ENCODE measurements around the gene TIPRL. TPM values are rescaled to one million over a fixed set of nuclear protein-coding genes. Genes with fewer than 3 reads are reported as not detected.
A peak's percentile ranks its signal among the peaks of the same experiment; 100 is the strongest.

Gene TIPRL
- total and polyA plus RNA-seq, 2 of the 8 experiments (the other 6 are each of a cell fraction or from before 2014, with no cell fraction given) = 8.1 to 27.4 TPM

- no peaks in the 10 kb centered on the region; a peak in 1 of 8 replicates for H3K36me3 ChIP-seq (ENCODE audit: control insufficient read depth in 2 of 4, insufficient read depth in 4 of 4, low read length in 3 of 4)
- 0 out of 2 replicates have a peak overlapping the region, but pooled peaks have one; percentile 14 for H2AFZ ChIP-seq (ENCODE audit: low read length)
- H3K56ac ChIP-seq (replicated peaks; ENCODE audit: insufficient read length, low read depth, low read length) = no peak overlapping the region
- H3K27ac ChIP-seq (ENCODE audit: low read depth, low read length) = peak overlapping the region; percentile 73; the same call in 1 of the 2 replicates
- no peak overlapping the region for H4K91ac ChIP-seq (replicated peaks; ENCODE audit: insufficient read length, low read length)
- TF ChIP-seq TBP (IDR thresholded peaks at IDR 0.05; ENCODE audit: low read depth, low read length) = no peak
- no peak for TF ChIP-seq SP4 (IDR thresholded peaks at IDR 0.05; ENCODE audit: low read length)
- TF ChIP-seq TAF7 (optimal IDR thresholded peaks at IDR 0.05; ENCODE audit: borderline replicate concordance, low read depth, low read length) = no peak
- TF ChIP-seq NRF1 (IDR thresholded peaks at IDR 0.05; ENCODE audit: low read depth, low read length) = no peak
- peak in 1 of 2 experiments; percentile 85; a peak in 1 of 4 replicates for TF ChIP-seq SIN3A (conservative IDR thresholded peaks at IDR 0.05 in 1 of 2, IDR thresholded peaks at IDR 0.05 in 1 of 2; ENCODE audit: low read depth in 1 of 2, low read length in 2 of 2)
- no peak for TF ChIP-seq RBBP5 (IDR thresholded peaks at IDR 0.05; ENCODE audit: borderline replicate concordance, low read depth, low read length)
- H4K20me1 ChIP-seq (replicated peaks in 1 of 2; ENCODE audit: control insufficient read depth in 1 of 2, insufficient read depth in 2 of 2, low read length in 2 of 2) = no peaks in the 10 kb centered on the region
- H3K23ac ChIP-seq (ENCODE audit: insufficient read length) = no peak overlapping the region
- H3K4me2 ChIP-seq (ENCODE audit: insufficient read depth in 1 of 2, low read depth in 2 of 2, low read length in 2 of 2) = peak overlapping the region; percentile 73 to 99
- H2BK12ac ChIP-seq (ENCODE audit: low read depth, low read length) = no peak overlapping the region
- H2BK20ac ChIP-seq (ENCODE audit: low read length) = no peak overlapping the region
- DNase-seq (ENCODE audit: low read depth in 1 of 2, low spot score in 2 of 2) = no peak
- H2BK15ac ChIP-seq (ENCODE audit: low read length) = no peak overlapping the region
- H2BK5ac ChIP-seq (ENCODE audit: low read depth, low read length) = no peak overlapping the region
- 13% methylated on average over 20 of the region's 20 CpGs; no CpG with 5 or more reads in 1 of the 2 experiments for WGBS, 2 experiments (ENCODE audit: extremely low coverage in 1 of 2, insufficient coverage in 1 of 2, insufficient read length in 1 of 2, insufficient replicate concordance in 2 of 2, low coverage in 1 of 2, low lambda C conversion rate in 2 of 2, missing lambda C conversion rate in 1 of 2)
- H3K9me3 ChIP-seq (ENCODE audit: insufficient read depth in 2 of 2, low read depth in 1 of 2, low read length in 1 of 2) = no peaks in the 10 kb centered on the region
- peaks cover 0 to 3% (median 0%) of the 10 kb centered on the region in 4 experiments; a peak in 2 of 7 replicates for H3K4me1 ChIP-seq (replicated peaks in 1 of 4; ENCODE audit: control insufficient read depth in 3 of 4, insufficient read depth in 4 of 4, low read length in 3 of 4)
- no peak overlapping the region for H3K14ac ChIP-seq (ENCODE audit: insufficient read length)
- H3K27me3 ChIP-seq (replicated peaks in 1 of 4; ENCODE audit: control insufficient read depth in 3 of 4, extremely low read depth in 1 of 4, insufficient read depth in 3 of 4, low read length in 3 of 4) = no peaks in the 10 kb centered on the region
- peaks cover 0 to 21% of the 10 kb centered on the region in 2 experiments; a peak in 2 of 4 replicates for H3K79me2 ChIP-seq (ENCODE audit: control insufficient read depth in 1 of 2, insufficient read depth in 2 of 2, low read length in 2 of 2)
- peak overlapping the region; percentile 44 to 75 (median 64) for H3K9ac ChIP-seq (replicated peaks in 1 of 4; ENCODE audit: extremely low read depth in 1 of 4, low read depth in 3 of 4, low read length in 3 of 4)
- H3K23me2 ChIP-seq (ENCODE audit: low read depth, low read length) = peaks cover 6% of the 10 kb centered on the region; the same call in 1 of the 2 replicates
- H2BK120ac ChIP-seq (replicated peaks; ENCODE audit: low read depth, low read length) = no peak overlapping the region
- H3K4me3 ChIP-seq (ENCODE audit: extremely low read depth in 1 of 4, insufficient read depth in 2 of 4, low read depth in 3 of 4, low read length in 4 of 4) = peak overlapping the region; percentile 51 to 96 (median 86)
- 0 out of 2 replicates have a peak, but pooled peaks cover 2% of the 10 kb centered on the region for H3K79me1 ChIP-seq (ENCODE audit: low read depth, low read length)
- no peak for FAIRE-seq
- no peak overlapping the region for H4K5ac ChIP-seq (ENCODE audit: insufficient read length, low read depth, low read length)
- H4K8ac ChIP-seq (ENCODE audit: extremely low read depth, insufficient read depth, low read length) = no peak overlapping the region
- no peak overlapping the region for H3K18ac ChIP-seq (ENCODE audit: extremely low read depth, low read length)
- no peak overlapping the region for H2AK5ac ChIP-seq (ENCODE audit: low read depth, low read length)
- H3K4ac ChIP-seq (replicated peaks; ENCODE audit: insufficient read length, low read depth, low read length) = no peak overlapping the region
- CTCF ChIA-PET (ENCODE audit: partially characterized antibody) = interaction anchor here (0.6 to 1.5 kb wide), 6 partner anchors 9 to 1373 kb away, joined by 3 to 8 read pairs (median 4); no protein-coding TSS in a partner anchor
- POLR2A ChIA-PET (ENCODE audit: partially characterized antibody) = interaction anchor here (0.5 to 1.3 kb wide), 3 partner anchors 46 to 643 kb away, joined by 3 to 6 read pairs (median 3); partner anchors contain the start of gene SFT2D2
These were observed 831 bp downstream of the TIPRL start for GRCh38 chr1:168179438-168180147.
